ENCODE data around the gene UBE2E2. TPM values are rescaled to one million over a fixed set of nuclear protein-coding genes. Genes with fewer than 3 reads are reported as not detected.
"Not testable (repeated sequence)": the region's sequence is repeated elsewhere in the genome, so short reads cannot be mapped to it uniquely, and the experiment has no call there.

UBE2E2 gene
- total and polyA plus RNA-seq, 3 experiments from 2014 or later = 0.86 to 8.0 (median 0.92) TPM

- no peak overlapping the region for H3K4me3 Mint-ChIP-seq
- H3K4me1 ChIP-seq (ENCODE audit: insufficient read depth, low read length) = no peaks in the 10 kb centered on the region
- peaks cover 0 to 9% (median 3%) of the 10 kb centered on the region in 3 donors for H3K4me1 Mint-ChIP-seq
- no peaks in the 10 kb centered on the region for H3K9me3 ChIP-seq (ENCODE audit: low read length)
- no peaks in the 10 kb centered on the region for H3K27me3 ChIP-seq (ENCODE audit: insufficient read depth, low read length, poor library complexity, severe bottlenecking)
- no peak overlapping the region for H3K27ac ChIP-seq (ENCODE audit: low read depth, low read length)
- ChIA-PET POLR2A (no interaction called here), CTCF (no interaction called here)
- no peak overlapping the region for H3K27ac Mint-ChIP-seq
- H3K27me3 Mint-ChIP-seq = peaks cover 4 to 7% of the 10 kb centered on the region in 2 donors
- H3K36me3 ChIP-seq (ENCODE audit: insufficient read depth, low read length) = no peaks in the 10 kb centered on the region
- H3K9me3 Mint-ChIP-seq = peaks cover 0 to 3% (median 0%) of the 10 kb centered on the region in 5 donors
- H3K36me3 Mint-ChIP-seq = no peaks in the 10 kb centered on the region
- H3K4me3 ChIP-seq (ENCODE audit: low read length) = no peak overlapping the region
- no peak for DNase-seq
These were observed 408.7 kb downstream of the UBE2E2 start for GRCh38 chr3:23611737-23612295.

GRCh38 chr3:23612296-23612891 lies 409.3 kb downstream of the UBE2E2 start:
- Mint-ChIP-seq H3K9me3 (peaks cover 0 to 3% (median 0%) of the 10 kb centered on the region in 5 donors), H3K27me3 (peaks cover 4 to 7% of the 10 kb centered on the region in 2 donors), H3K4me1 (peaks cover 2 to 15% (median 9%) of the 10 kb centered on the region in 3 donors), H3K36me3 (no peaks in the 10 kb centered on the region), H3K4me3 (no peak overlapping the region), H3K27ac (no peak overlapping the region)
- DNase-seq = no peak
- Histone ChIP-seq H3K4me3 (ENCODE audit: low read length) (no peak overlapping the region), H3K27ac (ENCODE audit: low read depth, low read length) (no peak overlapping the region), H3K9me3 (ENCODE audit: low read length) (no peaks in the 10 kb centered on the region), H3K36me3 (ENCODE audit: insufficient read depth, low read length) (no peaks in the 10 kb centered on the region), H3K4me1 (ENCODE audit: insufficient read depth, low read length) (no peaks in the 10 kb centered on the region), H3K27me3 (ENCODE audit: insufficient read depth, low read length, poor library complexity, severe bottlenecking) (no peaks in the 10 kb centered on the region)
- POLR2A ChIA-PET = no interaction called here
- CTCF ChIA-PET = no interaction called here

- Mint-ChIP-seq H3K27me3 (peaks cover 3 to 5% of the 10 kb centered on the region in 2 donors), H3K36me3 (no peaks in the 10 kb centered on the region), H3K4me3 (no peak overlapping the region), H3K9me3 (peaks cover 0 to 6% (median 4%) of the 10 kb centered on the region in 5 donors), H3K27ac (no peak overlapping the region), H3K4me1 (peaks cover 2 to 16% (median 9%) of the 10 kb centered on the region in 3 donors)
- H3K4me3 ChIP-seq (ENCODE audit: low read length) = no peak overlapping the region
- no peaks in the 10 kb centered on the region for H3K9me3 ChIP-seq (ENCODE audit: low read length)
- H3K27ac ChIP-seq (ENCODE audit: low read depth, low read length) = no peak overlapping the region
- ChIA-PET CTCF (no interaction called here), POLR2A (no interaction called here)
- DNase-seq = no peak
- H3K4me1 ChIP-seq (ENCODE audit: insufficient read depth, low read length) = no peaks in the 10 kb centered on the region
- H3K27me3 ChIP-seq (ENCODE audit: insufficient read depth, low read length, poor library complexity, severe bottlenecking) = no peaks in the 10 kb centered on the region
- H3K36me3 ChIP-seq (ENCODE audit: insufficient read depth, low read length) = no peaks in the 10 kb centered on the region
These were observed 411.9 kb downstream of the UBE2E2 start for GRCh38 chr3:23615068-23615467.

GRCh38 chr3:23618475-23618874 lies 415.3 kb downstream of the UBE2E2 start:
- CTCF ChIA-PET; H3K4me3 Mint-ChIP-seq; DNase-seq; H3K4me1 ChIP-seq (ENCODE audit: insufficient read depth, low read length); H3K36me3 ChIP-seq (ENCODE audit: insufficient read depth, low read length); H3K9me3 Mint-ChIP-seq; H3K27me3 ChIP-seq (ENCODE audit: insufficient read depth, low read length, poor library complexity, severe bottlenecking); H3K9me3 ChIP-seq (ENCODE audit: low read length); H3K36me3 Mint-ChIP-seq; POLR2A ChIA-PET; H3K27ac ChIP-seq (ENCODE audit: low read depth, low read length); H3K4me3 ChIP-seq (ENCODE audit: low read length); H3K27ac Mint-ChIP-seq: not testable (repeated sequence)
- Mint-ChIP-seq H3K4me1 (peaks cover 2 to 10% (median 5%) of the 10 kb centered on the region in 3 donors), H3K27me3 (peaks cover 4 to 12% of the 10 kb centered on the region in 2 donors)

GRCh38 chr3:23619705-23620637 lies 416.8 kb downstream of the UBE2E2 start:
- Histone ChIP-seq H3K9me3 (ENCODE audit: low read length) (no peaks in the 10 kb centered on the region), H3K36me3 (ENCODE audit: insufficient read depth, low read length) (no peaks in the 10 kb centered on the region), H3K4me1 (ENCODE audit: insufficient read depth, low read length) (no peaks in the 10 kb centered on the region), H3K27ac (ENCODE audit: low read depth, low read length) (no peak overlapping the region), H3K27me3 (ENCODE audit: insufficient read depth, low read length, poor library complexity, severe bottlenecking) (no peaks in the 10 kb centered on the region), H3K4me3 (ENCODE audit: low read length) (no peak overlapping the region)
- no peak overlapping the region for H3K4me3 Mint-ChIP-seq
- H3K9me3 Mint-ChIP-seq = peaks cover 0 to 11% (median 6%) of the 10 kb centered on the region in 5 donors
- no peak for DNase-seq
- H3K36me3 Mint-ChIP-seq = no peaks in the 10 kb centered on the region
- ChIA-PET POLR2A (no interaction called here), CTCF (no interaction called here)
- H3K4me1 Mint-ChIP-seq = peaks cover 2 to 10% (median 5%) of the 10 kb centered on the region in 3 donors
- no peak overlapping the region for H3K27ac Mint-ChIP-seq
- peaks cover 4 to 12% of the 10 kb centered on the region in 2 donors for H3K27me3 Mint-ChIP-seq

GRCh38 chr3:23620638-23621015 lies 417.5 kb downstream of the UBE2E2 start:
- Mint-ChIP-seq H3K4me3 (no peak overlapping the region), H3K9me3 (peaks cover 4 to 13% (median 6%) of the 10 kb centered on the region in 5 donors), H3K4me1 (peaks cover 2 to 10% (median 5%) of the 10 kb centered on the region in 3 donors), H3K27me3 (peaks cover 4 to 12% of the 10 kb centered on the region in 2 donors), H3K36me3 (no peaks in the 10 kb centered on the region), H3K27ac (no peak overlapping the region)
- no peak for DNase-seq
- POLR2A ChIA-PET = no interaction called here
- CTCF ChIA-PET = no interaction called here
- Histone ChIP-seq H3K36me3 (ENCODE audit: insufficient read depth, low read length) (no peaks in the 10 kb centered on the region), H3K4me3 (ENCODE audit: low read length) (no peak overlapping the region), H3K27me3 (ENCODE audit: insufficient read depth, low read length, poor library complexity, severe bottlenecking) (no peaks in the 10 kb centered on the region), H3K9me3 (ENCODE audit: low read length) (no peaks in the 10 kb centered on the region), H3K4me1 (ENCODE audit: insufficient read depth, low read length) (no peaks in the 10 kb centered on the region), H3K27ac (ENCODE audit: low read depth, low read length) (no peak overlapping the region)

- POLR2A ChIA-PET = no interaction called here
- H3K27ac ChIP-seq (ENCODE audit: low read depth, low read length) = no peak overlapping the region
- H3K4me3 ChIP-seq (ENCODE audit: low read length) = no peak overlapping the region
- Mint-ChIP-seq H3K36me3 (no peaks in the 10 kb centered on the region), H3K4me1 (no peaks in the 10 kb centered on the region), H3K27ac (no peak overlapping the region), H3K27me3 (peaks cover 4 to 13% of the 10 kb centered on the region in 2 donors), H3K9me3 (peaks cover 2 to 9% (median 8%) of the 10 kb centered on the region in 5 donors), H3K4me3 (no peak overlapping the region)
- H3K4me1 ChIP-seq (ENCODE audit: insufficient read depth, low read length) = no peaks in the 10 kb centered on the region
- no peak for DNase-seq
- H3K36me3 ChIP-seq (ENCODE audit: insufficient read depth, low read length) = no peaks in the 10 kb centered on the region
- H3K27me3 ChIP-seq (ENCODE audit: insufficient read depth, low read length, poor library complexity, severe bottlenecking) = no peaks in the 10 kb centered on the region
- CTCF ChIA-PET = no interaction called here
- H3K9me3 ChIP-seq (ENCODE audit: low read length) = no peaks in the 10 kb centered on the region
These were observed 420.7 kb downstream of the UBE2E2 start for GRCh38 chr3:23623844-23624243.

GRCh38 chr3:23624305-23624704 lies 421.2 kb downstream of the UBE2E2 start:
- Histone ChIP-seq H3K9me3 (ENCODE audit: low read length) (no peaks in the 10 kb centered on the region), H3K4me3 (ENCODE audit: low read length) (no peak overlapping the region), H3K4me1 (ENCODE audit: insufficient read depth, low read length) (no peaks in the 10 kb centered on the region), H3K27ac (ENCODE audit: low read depth, low read length) (no peak overlapping the region), H3K27me3 (ENCODE audit: insufficient read depth, low read length, poor library complexity, severe bottlenecking) (no peaks in the 10 kb centered on the region), H3K36me3 (ENCODE audit: insufficient read depth, low read length) (no peaks in the 10 kb centered on the region)
- no peaks in the 10 kb centered on the region for H3K4me1 Mint-ChIP-seq
- H3K27ac Mint-ChIP-seq = no peak overlapping the region
- CTCF ChIA-PET = no interaction called here
- POLR2A ChIA-PET = no interaction called here
- H3K36me3 Mint-ChIP-seq = no peaks in the 10 kb centered on the region
- DNase-seq = no peak
- no peak overlapping the region for H3K4me3 Mint-ChIP-seq
- peaks cover 2 to 9% (median 8%) of the 10 kb centered on the region in 5 donors for H3K9me3 Mint-ChIP-seq
- H3K27me3 Mint-ChIP-seq = peaks cover 6 to 16% of the 10 kb centered on the region in 2 donors
